Occipital lobe (tissue), 2 donors: ENCODE data around the gene SCAI. TPM values are rescaled to one million over a fixed set of nuclear protein-coding genes. Genes with fewer than 3 reads are reported as not detected.
"Not testable (repeated sequence)": the region's sequence is repeated elsewhere in the genome, so short reads cannot be mapped to it uniquely, and the experiment has no call there.

Experiments
- DNase-seq: peaks from one replicate; lab custom pipeline; 2025; lab: John Stamatoyannopoulos, UW
- total RNA-seq: library from RNA; depleted of rRNA; stranded (reverse); fragments of >200 nt; gene quantifications from one replicate; pipeline ENCODE4 v1.2.3, GENCODE V29; 2014

The SCAI gene
- total RNA-seq, 1 donor from 2014 or later: 51.3 TPM

GRCh38 chr9:125038166-125038565 is 105.2 kb downstream of the SCAI start:
- DNase-seq: no peak

GRCh38 chr9:125028041-125028440 is 115.3 kb downstream of the SCAI start:
- DNase-seq: no peak

GRCh38 chr9:125024917-125025316 is 118.4 kb downstream of the SCAI start:
- no peak for DNase-seq

- DNase-seq: no peak
These were observed 122.3 kb downstream of the SCAI start for GRCh38 chr9:125021069-125021468.

- not testable (repeated sequence) for DNase-seq
These were observed 127.7 kb downstream of the SCAI start for GRCh38 chr9:125015655-125016054.

GRCh38 chr9:125012013-125012412 is 131.3 kb downstream of the SCAI start:
- not testable (repeated sequence) for DNase-seq

GRCh38 chr9:125008599-125008998 is 134.7 kb downstream of the SCAI start:
- DNase-seq: no peak

- DNase-seq: no peak
These were observed 140.0 kb downstream of the SCAI start for GRCh38 chr9:125003332-125003731.

GRCh38 chr9:124983698-124984097 is 159.6 kb downstream of the SCAI start:
- DNase-seq: no peak

- DNase-seq: no peak
These were observed 162.9 kb downstream of the SCAI start for GRCh38 chr9:124980431-124980830.

- no peak for DNase-seq
These were observed 168.2 kb downstream of the SCAI start for GRCh38 chr9:124975131-124975530.

GRCh38 chr9:124973807-124974206 is 169.5 kb downstream of the SCAI start:
- DNase-seq: no peak

GRCh38 chr9:124972241-124972770 is 171.0 kb downstream of the SCAI start:
- DNase-seq: no peak

GRCh38 chr9:124969401-124969800 is 173.9 kb downstream of the SCAI start:
- no peak for DNase-seq

GRCh38 chr9:124968238-124968637 is 175.1 kb downstream of the SCAI start:
- no peak for DNase-seq

GRCh38 chr9:124965775-124966568 is 177.4 kb downstream of the SCAI start:
- DNase-seq: not testable (repeated sequence)

- no peak for DNase-seq
These were observed 178.7 kb downstream of the SCAI start for GRCh38 chr9:124964604-124965003.

- DNase-seq: no peak
These were observed 179.3 kb downstream of the SCAI start for GRCh38 chr9:124964056-124964455.

GRCh38 chr9:124960409-124960752 is 182.9 kb downstream of the SCAI start:
- DNase-seq: no peak

- not testable (repeated sequence) for DNase-seq
These were observed 183.5 kb downstream of the SCAI start for GRCh38 chr9:124959671-124960408.

GRCh38 chr9:124954255-124954654 is 189.1 kb downstream of the SCAI start:
- no peak for DNase-seq

GRCh38 chr9:124950050-124950718 is 193.1 kb downstream of the SCAI start:
- no peak for DNase-seq
